H1 (cell line): ENCODE results near the gene SNTG2. TPM values are rescaled to one million over a fixed set of nuclear protein-coding genes. Genes with fewer than 3 reads are reported as not detected.

Source experiments
- CTCF ChIA-PET: fragments of 300-600 bp; sonication (Branson Sonifier 250); formaldehyde crosslinking; loops from one replicate; lab custom pipeline; 2021; ENCODE audit not compliant: partially characterized antibody; lab: Charles Lee
- POLR2A ChIA-PET: fragments of 300-600 bp; sonication (Branson Sonifier 250); formaldehyde crosslinking; loops from one replicate; lab custom pipeline; 2021; ENCODE audit warnings: inconsistent platforms; ENCODE audit not compliant: partially characterized antibody; lab: Charles Lee
- DNase-seq, 2 experiments: peaks; one replicate each; pipeline versions ENCODE4 v3.0.0 to v3.0.0-alpha.2; 2010 to 2022; ENCODE audit warnings: low spot score in 2 of 2, low read depth in 1 of 2, mixed read lengths in 1 of 2
- FAIRE-seq: peaks from 2 replicates; lab custom pipeline; 2011; peaks lifted over from hg19 to GRCh38; lab: Jason Lieb, UNC
- H2AFZ ChIP-seq: 2 replicates; pipeline ENCODE4 v1.8.1; 2012; ENCODE audit warnings: low read length, inconsistent platforms
- H2AK5ac ChIP-seq: 2 replicates; pipeline ENCODE4 v1.6.1; 2013; ENCODE audit warnings: low read depth, low read length
- H2BK120ac ChIP-seq: replicated peaks from 2 replicates; pipeline ENCODE3; 2013; ENCODE audit warnings: low read depth, low read length, inconsistent platforms
- H2BK12ac ChIP-seq: 2 replicates; pipeline ENCODE4 v1.6.1; 2013; ENCODE audit warnings: low read depth, low read length
- H2BK15ac ChIP-seq: 2 replicates; pipeline ENCODE4 v1.6.1; 2013; ENCODE audit warnings: low read length
- H2BK20ac ChIP-seq: 2 replicates; pipeline ENCODE4 v1.6.1; 2013; ENCODE audit warnings: low read length
- H2BK5ac ChIP-seq: 2 replicates; pipeline ENCODE4 v1.6.1; 2013; ENCODE audit warnings: low read depth, low read length
- H3K14ac ChIP-seq: 2 replicates; pipeline ENCODE4 v1.6.1; 2013; ENCODE audit warnings: inconsistent platforms; ENCODE audit not compliant: insufficient read length
- H3K18ac ChIP-seq: 2 replicates; pipeline ENCODE4 v1.6.1; 2013; ENCODE audit warnings: low read length; ENCODE audit errors: extremely low read depth
- H3K23ac ChIP-seq: 2 replicates; pipeline ENCODE4 v1.6.1; 2013; ENCODE audit warnings: inconsistent platforms; ENCODE audit not compliant: insufficient read length
- H3K23me2 ChIP-seq: 2 replicates; pipeline ENCODE4 v1.6.1; 2013; ENCODE audit warnings: low read depth, low read length
- H3K27ac ChIP-seq: 2 replicates; pipeline ENCODE4 v1.6.1; 2011; ENCODE audit warnings: low read depth, low read length, inconsistent platforms
- H3K27me3 ChIP-seq, 4 experiments: replicated peaks in 1 of 4; 1 replicate in 1 of 4; 2 replicates in 3 of 4; pipeline versions ENCODE4 v1.6.1 to v1.8.1; 2011 to 2013; ENCODE audit warnings: low read length in 3 of 4, mild to moderate bottlenecking in 3 of 4, inconsistent platforms in 2 of 4, mixed read lengths in 2 of 4, moderate library complexity in 1 of 4; ENCODE audit not compliant: control insufficient read depth in 3 of 4, insufficient read depth in 3 of 4; ENCODE audit errors: extremely low read depth in 1 of 4
- H3K36me3 ChIP-seq, 4 experiments: 2 replicates each; pipeline versions ENCODE4 v1.6.1 to v1.8.1; 2011 to 2013; ENCODE audit warnings: mild to moderate bottlenecking in 4 of 4, low read length in 3 of 4, moderate library complexity in 2 of 4, control low read depth in 1 of 4, inconsistent platforms in 1 of 4; ENCODE audit not compliant: insufficient read depth in 4 of 4, control insufficient read depth in 2 of 4
- H3K4ac ChIP-seq: replicated peaks from 2 replicates; pipeline ENCODE3; 2013; ENCODE audit warnings: low read length, low read depth, mixed read lengths, inconsistent platforms; ENCODE audit not compliant: insufficient read length
- H3K4me1 ChIP-seq, 4 experiments: replicated peaks in 1 of 4; 1 replicate in 1 of 4; 2 replicates in 3 of 4; pipeline versions ENCODE4 v1.6.1 to v1.8.1; 2011 to 2013; ENCODE audit warnings: low read length in 3 of 4, inconsistent platforms in 2 of 4, mixed read lengths in 1 of 4; ENCODE audit not compliant: insufficient read depth in 4 of 4, control insufficient read depth in 3 of 4
- H3K4me2 ChIP-seq, 2 experiments: 2 replicates each; pipeline versions ENCODE4 v1.6.1 to v1.8.1; 2011 to 2013; ENCODE audit warnings: low read depth in 2 of 2, low read length in 2 of 2, control low read depth in 1 of 2, inconsistent platforms in 1 of 2, mild to moderate bottlenecking in 1 of 2; ENCODE audit not compliant: insufficient read depth in 1 of 2
- H3K4me3 ChIP-seq, 4 experiments: fragments of 200-600, 300-600 bp in 1 of 4; sonication (generic), shearing (Covaris generic), sonication (Bioruptor Twin) in 1 of 4; 2 replicates each; pipeline versions ENCODE4 v1.5.1 to v1.8.1; 2011 to 2016; ENCODE audit warnings: low read length in 4 of 4, low read depth in 3 of 4, control low read depth in 2 of 4, inconsistent platforms in 2 of 4, mild to moderate bottlenecking in 2 of 4, mixed read lengths in 1 of 4, moderate library complexity in 1 of 4; ENCODE audit not compliant: insufficient read depth in 2 of 4; ENCODE audit errors: extremely low read depth in 1 of 4
- H3K56ac ChIP-seq: replicated peaks from 2 replicates; pipeline ENCODE3; 2013; ENCODE audit warnings: low read depth, mild to moderate bottlenecking, mixed read lengths, low read length, inconsistent platforms; ENCODE audit not compliant: insufficient read length
- H3K79me1 ChIP-seq: 2 replicates; pipeline ENCODE4 v1.6.1; 2013; ENCODE audit warnings: low read depth, low read length, control low read depth
- H3K79me2 ChIP-seq, 2 experiments: 2 replicates each; pipeline versions ENCODE4 v1.6.1 to v1.8.1; 2012 to 2013; ENCODE audit warnings: low read length in 2 of 2, mild to moderate bottlenecking in 2 of 2, inconsistent platforms in 1 of 2; ENCODE audit not compliant: insufficient read depth in 2 of 2, control insufficient read depth in 1 of 2
- H3K9ac ChIP-seq, 4 experiments: replicated peaks in 1 of 4; 1 replicate in 1 of 4; 2 replicates in 3 of 4; pipeline versions ENCODE4 v1.6.1 to v1.8.1; 2011 to 2013; ENCODE audit warnings: low read depth in 3 of 4, low read length in 3 of 4, control low read depth in 2 of 4, mild to moderate bottlenecking in 2 of 4, moderate library complexity in 2 of 4, inconsistent platforms in 1 of 4; ENCODE audit errors: extremely low read depth in 1 of 4
- H3K9me3 ChIP-seq, 2 experiments: 2 replicates each; pipeline versions ENCODE4 v1.6.1 to v1.8.1; 2012 to 2013; ENCODE audit warnings: mild to moderate bottlenecking in 2 of 2, moderate library complexity in 2 of 2, control low read depth in 1 of 2, inconsistent platforms in 1 of 2, low read depth in 1 of 2, low read length in 1 of 2, mixed read lengths in 1 of 2; ENCODE audit not compliant: insufficient read depth in 2 of 2
- H4K20me1 ChIP-seq, 2 experiments: replicated peaks in 1 of 2; 2 replicates each; pipeline versions ENCODE3 to v1.8.1; 2011 to 2013; ENCODE audit warnings: inconsistent platforms in 2 of 2, low read length in 2 of 2, mild to moderate bottlenecking in 1 of 2; ENCODE audit not compliant: insufficient read depth in 2 of 2, control insufficient read depth in 1 of 2
- H4K5ac ChIP-seq: 2 replicates; pipeline ENCODE4 v1.6.1; 2013; ENCODE audit warnings: low read length, low read depth, mixed read lengths, inconsistent platforms; ENCODE audit not compliant: insufficient read length
- H4K8ac ChIP-seq: 2 replicates; pipeline ENCODE4 v1.8.0; 2013; ENCODE audit warnings: mild to moderate bottlenecking, moderate library complexity, low read length, inconsistent platforms; ENCODE audit not compliant: insufficient read depth; ENCODE audit errors: extremely low read depth
- H4K91ac ChIP-seq: replicated peaks from 2 replicates; pipeline ENCODE3; 2013; ENCODE audit warnings: low read length, mixed read lengths, inconsistent platforms; ENCODE audit not compliant: insufficient read length
- E2F6 ChIP-seq: IDR thresholded peaks from 2 replicates; pipeline ENCODE4 v1.6.1; 2012; ENCODE audit warnings: inconsistent platforms
- EGR1 ChIP-seq: IDR thresholded peaks from 2 replicates; pipeline ENCODE4 v1.6.1; 2011; ENCODE audit warnings: low read depth, low read length, borderline replicate concordance
- FOSL1 ChIP-seq: IDR thresholded peaks from 2 replicates; pipeline ENCODE4 v1.6.1; 2011; ENCODE audit warnings: mild to moderate bottlenecking, low read depth, low read length, moderate library complexity; ENCODE audit not compliant: insufficient read depth
- HDAC2 ChIP-seq, 2 experiments: fragments of 300-600 bp in 1 of 2; sonication (generic) in 1 of 2; IDR thresholded peaks; 2 replicates each; pipeline ENCODE4 v1.6.1; 2011 to 2012; ENCODE audit warnings: low read depth in 2 of 2, low read length in 2 of 2, mild to moderate bottlenecking in 2 of 2, moderate library complexity in 2 of 2, borderline replicate concordance in 1 of 2, inconsistent platforms in 1 of 2
- JUND ChIP-seq: IDR thresholded peaks from 2 replicates; pipeline ENCODE4 v1.6.1; 2011; ENCODE audit warnings: mild to moderate bottlenecking, improper control_type of control experiment, low read length
- KDM1A ChIP-seq: fragments of 200-600, 300-600 bp; sonication (generic); IDR thresholded peaks from 2 replicates; pipeline ENCODE4 v1.7.1; 2016; ENCODE audit warnings: mild to moderate bottlenecking, low read length, borderline replicate concordance
- KDM4A ChIP-seq: IDR thresholded peaks from one replicate; pipeline ENCODE4 v1.7.1; 2012; ENCODE audit warnings: low read depth, mild to moderate bottlenecking, moderate library complexity, low read length, inconsistent platforms; ENCODE audit not compliant: severe bottlenecking
- KDM5A ChIP-seq: fragments of 200-600 bp; IDR thresholded peaks from 2 replicates; pipeline ENCODE4 v1.7.1; 2012; ENCODE audit warnings: mild to moderate bottlenecking, low read length, inconsistent platforms, mixed read lengths
- MAFK ChIP-seq: IDR thresholded peaks from 2 replicates; pipeline ENCODE4 v1.6.1; 2012; ENCODE audit warnings: low read depth, mild to moderate bottlenecking, improper control_type of control experiment, low read length
- POU5F1 ChIP-seq: IDR thresholded peaks from 2 replicates; pipeline ENCODE4 v1.6.1; 2011; ENCODE audit warnings: low read depth, mild to moderate bottlenecking, low read length, moderate library complexity
- RXRA ChIP-seq: IDR thresholded peaks from 2 replicates; pipeline ENCODE4 v1.6.1; 2011; ENCODE audit warnings: low read depth, mild to moderate bottlenecking, low read length, moderate library complexity; ENCODE audit not compliant: insufficient read depth
- WGBS, 2 experiments: shearing (Covaris generic) in 1 of 2; methylation state at CpG; one replicate each; pipeline versions ENCODE4 v1.1.6 to v1.1.7; 2013 to 2015; ENCODE audit warnings: low lambda C conversion rate in 2 of 2, mixed read lengths in 2 of 2, inconsistent platforms in 1 of 2, low coverage in 1 of 2, missing lambda C conversion rate in 1 of 2; ENCODE audit not compliant: insufficient replicate concordance in 2 of 2, insufficient coverage in 1 of 2, insufficient read length in 1 of 2; ENCODE audit errors: extremely low coverage in 1 of 2, missing lambda C conversion rate in 1 of 2; 5-methylcytosine and 5-hydroxymethylcytosine counted together
- polyA plus RNA-seq, 7 experiments: library from polyadenylated mRNA; depleted of rRNA in 3 of 7; stranded (reverse) in 5 of 7; unstranded in 2 of 7; fragments of >200 nt in 5 of 7; fragments of 200-250 nt in 2 of 7; gene quantifications; 1 replicate in 5 of 7; 2 replicates in 1 of 7; 4 replicates in 1 of 7; pipeline versions ENCODE4 v1.2.1 to v1.2.3, GENCODE V29; 2011 to 2013; ENCODE audit warnings: missing spikeins in 2 of 7, mixed read lengths in 2 of 7
- total RNA-seq: library from RNA; stranded (reverse); fragmentation: NEBNext Ultra II Directional; extraction: Animal tissue kit (Norgen Biotek cat#: 25700); gene quantifications from 2 replicates; pipeline ENCODE4 v1.2.1, GENCODE V29; 2021

The SNTG2 gene
- total and polyA plus RNA-seq, 2 of the 8 experiments (the other 6 are each of a cell fraction or from before 2014, with no cell fraction given) = 6.6 to 18.1 TPM

- no peak overlapping the region for H2BK120ac ChIP-seq
- H3K4me3 ChIP-seq = no peak overlapping the region
- no peak overlapping the region for H2BK5ac ChIP-seq
- CTCF ChIA-PET = no interaction called here
- peaks cover 0 to 3% of the 10 kb centered on the region in 2 experiments; a peak in 1 of 4 replicates for H3K9me3 ChIP-seq
- no peak overlapping the region for H3K56ac ChIP-seq
- no peaks in the 10 kb centered on the region for H4K20me1 ChIP-seq
- H2BK12ac ChIP-seq = no peak overlapping the region
- no peaks in the 10 kb centered on the region; a peak in 1 of 7 replicates for H3K4me1 ChIP-seq
- no peaks in the 10 kb centered on the region for H3K23me2 ChIP-seq
- no peak overlapping the region for H3K4me2 ChIP-seq
- H3K36me3 ChIP-seq = no peaks in the 10 kb centered on the region
- H3K27ac ChIP-seq = no peak overlapping the region
- H3K4ac ChIP-seq = no peak overlapping the region
- H2BK15ac ChIP-seq = no peak overlapping the region
- no peak overlapping the region for H3K9ac ChIP-seq
- WGBS, 2 experiments = 96% methylated on average over 9 of the region's 9 CpGs; no CpG with 5 or more reads in 1 of the 2 experiments
- H3K14ac ChIP-seq = no peak overlapping the region
- no peaks in the 10 kb centered on the region for H3K79me2 ChIP-seq
- DNase-seq = no peak
- no peaks in the 10 kb centered on the region for H3K79me1 ChIP-seq
- no peaks in the 10 kb centered on the region for H3K27me3 ChIP-seq
- H2BK20ac ChIP-seq = no peak overlapping the region
- H4K8ac ChIP-seq = no peak overlapping the region
- no peak overlapping the region for H2AK5ac ChIP-seq
- no peak overlapping the region for H3K23ac ChIP-seq
- POLR2A ChIA-PET = no interaction called here
- no peak for FAIRE-seq
- no peak overlapping the region for H4K5ac ChIP-seq
- H4K91ac ChIP-seq = no peak overlapping the region
- H2AFZ ChIP-seq = no peak overlapping the region
- no peak overlapping the region for H3K18ac ChIP-seq
- no peak for TF ChIP-seq E2F6
- TF ChIP-seq MAFK = no peak
- TF ChIP-seq RXRA = no peak
- TF ChIP-seq JUND = no peak
- TF ChIP-seq EGR1 = no peak
- TF ChIP-seq KDM4A = no peak
- no peak for TF ChIP-seq FOSL1
- no peak for TF ChIP-seq KDM5A
- TF ChIP-seq HDAC2 (IDR thresholded peaks at IDR 0.05; ENCODE audit: borderline replicate concordance in 1 of 2, low read depth in 2 of 2, low read length in 2 of 2) = no peak
- no peak for TF ChIP-seq POU5F1
- no peak for TF ChIP-seq KDM1A
These were observed 309.1 kb downstream of the SNTG2 start for GRCh38 chr2:1259746-1260145.
